ENCODE results near the gene MYMX.

- TF ChIP-seq POLR2A (IDR thresholded peaks at IDR 0.05) (peak in 3 of 4 donors; percentile 19 to 50 (median 47)), POLR2AphosphoS5 (IDR thresholded peaks at IDR 0.05) (peak; percentile 6 to 71), EP300 (IDR thresholded peaks at IDR 0.05) (peak in 1 of 4 donors; percentile 89)
- TF ChIP-seq, protein P1, sequence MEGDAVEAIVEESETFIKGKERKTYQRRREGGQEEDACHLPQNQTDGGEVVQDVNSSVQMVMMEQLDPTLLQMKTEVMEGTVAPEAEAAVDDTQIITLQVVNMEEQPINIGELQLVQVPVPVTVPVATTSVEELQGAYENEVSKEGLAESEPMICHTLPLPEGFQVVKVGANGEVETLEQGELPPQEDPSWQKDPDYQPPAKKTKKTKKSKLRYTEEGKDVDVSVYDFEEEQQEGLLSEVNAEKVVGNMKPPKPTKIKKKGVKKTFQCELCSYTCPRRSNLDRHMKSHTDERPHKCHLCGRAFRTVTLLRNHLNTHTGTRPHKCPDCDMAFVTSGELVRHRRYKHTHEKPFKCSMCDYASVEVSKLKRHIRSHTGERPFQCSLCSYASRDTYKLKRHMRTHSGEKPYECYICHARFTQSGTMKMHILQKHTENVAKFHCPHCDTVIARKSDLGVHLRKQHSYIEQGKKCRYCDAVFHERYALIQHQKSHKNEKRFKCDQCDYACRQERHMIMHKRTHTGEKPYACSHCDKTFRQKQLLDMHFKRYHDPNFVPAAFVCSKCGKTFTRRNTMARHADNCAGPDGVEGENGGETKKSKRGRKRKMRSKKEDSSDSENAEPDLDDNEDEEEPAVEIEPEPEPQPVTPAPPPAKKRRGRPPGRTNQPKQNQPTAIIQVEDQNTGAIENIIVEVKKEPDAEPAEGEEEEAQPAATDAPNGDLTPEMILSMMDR (IDR thresholded peaks at IDR 0.05) = peak in 2 of 6 experiments; percentile 27 to 49
Observed at GRCh38 chr6:44245912-44246662, 29.4 kb downstream of the MYMX start.
